ENCODE results near the gene MYPOP. TPM values are rescaled to one million over a fixed set of nuclear protein-coding genes. Genes with fewer than 3 reads are reported as not detected.

The MYPOP gene
- total RNA-seq, 1 donor from 2014 or later = 9.1 TPM

- no peak for TF ChIP-seq CTCF (conservative IDR thresholded peaks at IDR 0.05)
- no peak overlapping the region for H3K27ac Mint-ChIP-seq (ENCODE audit: unreplicated experiment)
- H3K4me3 Mint-ChIP-seq = peak overlapping the region; percentile 34
- H3K36me3 Mint-ChIP-seq (ENCODE audit: low read depth) = peaks cover 3% of the 10 kb centered on the region
- no peaks in the 10 kb centered on the region for H3K9me3 Mint-ChIP-seq
- H3K4me1 Mint-ChIP-seq = peaks cover 39% of the 10 kb centered on the region
- H3K27me3 Mint-ChIP-seq (ENCODE audit: low read depth) = peaks cover 7% of the 10 kb centered on the region
- DNase-seq (ENCODE audit: low read depth, low spot score) = no peak
Measured at GRCh38 chr19:45881082-45881908, 21.1 kb downstream of the MYPOP start.

- TF ChIP-seq CTCF (conservative IDR thresholded peaks at IDR 0.05) = no peak
- Mint-ChIP-seq H3K4me1 (peaks cover 38% of the 10 kb centered on the region), H3K9me3 (no peaks in the 10 kb centered on the region), H3K27me3 (ENCODE audit: low read depth) (peaks cover 8% of the 10 kb centered on the region), H3K36me3 (ENCODE audit: low read depth) (no peaks in the 10 kb centered on the region), H3K4me3 (peak overlapping the region; percentile 57), H3K27ac (ENCODE audit: unreplicated experiment) (peak overlapping the region; percentile 95)
- DNase-seq (ENCODE audit: low read depth, low spot score) = no peak
Measured at GRCh38 chr19:45879971-45880370, 22.4 kb downstream of the MYPOP start.

GRCh38 chr19:45879055-45879454 is 23.4 kb downstream of the MYPOP start:
- H3K4me3 Mint-ChIP-seq = no peak overlapping the region
- no peak for DNase-seq (ENCODE audit: low read depth, low spot score)
- no peaks in the 10 kb centered on the region for H3K9me3 Mint-ChIP-seq
- H3K4me1 Mint-ChIP-seq = peaks cover 44% of the 10 kb centered on the region
- no peak for TF ChIP-seq CTCF (conservative IDR thresholded peaks at IDR 0.05)
- no peak overlapping the region for H3K27ac Mint-ChIP-seq (ENCODE audit: unreplicated experiment)
- H3K27me3 Mint-ChIP-seq (ENCODE audit: low read depth) = peaks cover 11% of the 10 kb centered on the region
- no peaks in the 10 kb centered on the region for H3K36me3 Mint-ChIP-seq (ENCODE audit: low read depth)

- H3K27me3 Mint-ChIP-seq (ENCODE audit: low read depth) = peaks cover 14% of the 10 kb centered on the region
- no peaks in the 10 kb centered on the region for H3K36me3 Mint-ChIP-seq (ENCODE audit: low read depth)
- H3K27ac Mint-ChIP-seq (ENCODE audit: unreplicated experiment) = no peak overlapping the region
- no peaks in the 10 kb centered on the region for H3K9me3 Mint-ChIP-seq
- H3K4me1 Mint-ChIP-seq = peaks cover 44% of the 10 kb centered on the region
- no peak for DNase-seq (ENCODE audit: low read depth, low spot score)
- TF ChIP-seq CTCF (conservative IDR thresholded peaks at IDR 0.05) = no peak
- peak overlapping the region; percentile 6 for H3K4me3 Mint-ChIP-seq
Measured at GRCh38 chr19:45878043-45878794, 24.2 kb downstream of the MYPOP start.

- peaks cover 41% of the 10 kb centered on the region for H3K4me1 Mint-ChIP-seq
- H3K27ac Mint-ChIP-seq (ENCODE audit: unreplicated experiment) = peak overlapping the region; percentile 92
- no peak for DNase-seq (ENCODE audit: low read depth, low spot score)
- no peak for TF ChIP-seq CTCF (conservative IDR thresholded peaks at IDR 0.05)
- H3K36me3 Mint-ChIP-seq (ENCODE audit: low read depth) = no peaks in the 10 kb centered on the region
- no peak overlapping the region for H3K4me3 Mint-ChIP-seq
- H3K27me3 Mint-ChIP-seq (ENCODE audit: low read depth) = peaks cover 12% of the 10 kb centered on the region
- no peaks in the 10 kb centered on the region for H3K9me3 Mint-ChIP-seq
Measured at GRCh38 chr19:45876411-45877197, 25.8 kb downstream of the MYPOP start.
